Neutrophil (primary cell): Measurements from ENCODE around the gene CCDC61.

Source experiments
- H3K27ac ChIP-seq: fragments of 200-600 bp; sonication (generic); 2 replicates; pipeline ENCODE4 v1.5.1; 2016; ENCODE audit warnings: mild to moderate bottlenecking, moderate library complexity
- H3K27me3 ChIP-seq: fragments of 200-600 bp; sonication (generic); 2 replicates; pipeline ENCODE4 v1.6.0; 2016; ENCODE audit warnings: mild to moderate bottlenecking
- H3K36me3 ChIP-seq: fragments of 200-600 bp; sonication (generic); 2 replicates; pipeline ENCODE4 v1.5.1; 2017
- H3K4me1 ChIP-seq, 2 experiments: fragments of 200-600 bp in 1 of 2; sonication (generic) in 1 of 2; 1 replicate in 1 of 2; 2 replicates in 1 of 2; pipeline versions ENCODE4 v1.5.1 to v1.6.1; 2013 to 2016; ENCODE audit warnings: low read depth in 1 of 2, low read length in 1 of 2, mild to moderate bottlenecking in 1 of 2, moderate library complexity in 1 of 2; ENCODE audit not compliant: control insufficient read depth in 1 of 2, insufficient read depth in 1 of 2
- H3K4me3 ChIP-seq, 2 experiments: fragments of 200-600 bp in 1 of 2; sonication (generic) in 1 of 2; 1 replicate in 1 of 2; 2 replicates in 1 of 2; pipeline ENCODE4 v1.5.1; 2013 to 2016; ENCODE audit warnings: low read depth in 1 of 2, low read length in 1 of 2, mild to moderate bottlenecking in 1 of 2, moderate library complexity in 1 of 2
- H3K9me3 ChIP-seq: fragments of 200-600 bp; sonication (generic); 2 replicates; pipeline ENCODE4 v1.5.1; 2016
- TF ChIP-seq, protein P1 (sequence below): fragments of 200-600 bp; sonication (generic); IDR thresholded peaks from 2 replicates; pipeline ENCODE4 v1.5.1; 2016; ENCODE audit warnings: antibody characterized with exemption

CCDC61 gene

GRCh38 chr19:46065486-46066071 is 70.3 kb downstream of the CCDC61 start:
- Histone ChIP-seq H3K9me3 (no peaks in the 10 kb centered on the region), H3K4me1 (peaks cover 4 to 7% of the 10 kb centered on the region in 2 experiments), H3K36me3 (no peaks in the 10 kb centered on the region), H3K4me3 (no peak overlapping the region), H3K27ac (no peak overlapping the region), H3K27me3 (peaks cover 86% of the 10 kb centered on the region)
- TF ChIP-seq, protein P1, sequence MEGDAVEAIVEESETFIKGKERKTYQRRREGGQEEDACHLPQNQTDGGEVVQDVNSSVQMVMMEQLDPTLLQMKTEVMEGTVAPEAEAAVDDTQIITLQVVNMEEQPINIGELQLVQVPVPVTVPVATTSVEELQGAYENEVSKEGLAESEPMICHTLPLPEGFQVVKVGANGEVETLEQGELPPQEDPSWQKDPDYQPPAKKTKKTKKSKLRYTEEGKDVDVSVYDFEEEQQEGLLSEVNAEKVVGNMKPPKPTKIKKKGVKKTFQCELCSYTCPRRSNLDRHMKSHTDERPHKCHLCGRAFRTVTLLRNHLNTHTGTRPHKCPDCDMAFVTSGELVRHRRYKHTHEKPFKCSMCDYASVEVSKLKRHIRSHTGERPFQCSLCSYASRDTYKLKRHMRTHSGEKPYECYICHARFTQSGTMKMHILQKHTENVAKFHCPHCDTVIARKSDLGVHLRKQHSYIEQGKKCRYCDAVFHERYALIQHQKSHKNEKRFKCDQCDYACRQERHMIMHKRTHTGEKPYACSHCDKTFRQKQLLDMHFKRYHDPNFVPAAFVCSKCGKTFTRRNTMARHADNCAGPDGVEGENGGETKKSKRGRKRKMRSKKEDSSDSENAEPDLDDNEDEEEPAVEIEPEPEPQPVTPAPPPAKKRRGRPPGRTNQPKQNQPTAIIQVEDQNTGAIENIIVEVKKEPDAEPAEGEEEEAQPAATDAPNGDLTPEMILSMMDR: no peak

- H3K27ac ChIP-seq: no peak overlapping the region
- no peaks in the 10 kb centered on the region for H3K36me3 ChIP-seq
- H3K4me3 ChIP-seq: no peak overlapping the region
- H3K27me3 ChIP-seq: peaks cover 93% of the 10 kb centered on the region
- TF ChIP-seq, protein P1: no peak
- H3K4me1 ChIP-seq: peaks cover 4 to 7% of the 10 kb centered on the region in 2 experiments
- H3K9me3 ChIP-seq: no peaks in the 10 kb centered on the region
These were observed 71.2 kb downstream of the CCDC61 start for GRCh38 chr19:46066471-46066870.

DNA sequence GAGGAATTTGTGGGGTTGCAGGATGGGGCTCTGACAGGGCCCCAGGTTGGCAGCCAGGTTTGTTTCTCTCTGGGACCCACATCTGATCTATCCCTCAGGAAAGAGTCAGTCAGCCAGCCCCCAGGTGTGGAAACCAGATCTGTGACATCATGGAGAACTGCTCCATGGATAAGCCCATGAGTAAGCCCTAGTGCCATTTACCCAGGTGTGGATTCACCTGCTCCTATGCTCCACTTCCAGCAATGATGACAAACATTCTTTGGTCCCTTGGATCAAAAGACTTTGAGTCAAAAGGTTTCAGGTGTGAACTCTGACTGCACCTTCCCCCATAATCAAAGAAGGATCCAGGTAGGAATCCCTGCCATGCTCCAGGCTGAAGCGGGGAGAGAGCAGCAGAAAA is 72.4 kb downstream of the CCDC61 start:
- no peaks in the 10 kb centered on the region for H3K9me3 ChIP-seq
- no peak overlapping the region for H3K4me3 ChIP-seq
- no peak overlapping the region for H3K27ac ChIP-seq
- TF ChIP-seq, protein P1: no peak
- H3K27me3 ChIP-seq: peaks cover 95% of the 10 kb centered on the region
- peaks cover 4 to 7% of the 10 kb centered on the region in 2 experiments for H3K4me1 ChIP-seq
- no peaks in the 10 kb centered on the region for H3K36me3 ChIP-seq
